RWPE2 (cell line): ENCODE measurements around the gene NRL.
A peak's percentile ranks its signal among the peaks of the same experiment; 100 is the strongest.

Source experiments
- ATAC-seq: fragments of 200-7000 bp; cut with Tn5 transposase; 3 replicates; pipeline ENCODE4 v1.9.1; 2021; ENCODE audit warnings: low read depth
- DNase-seq: peaks from one replicate; pipeline ENCODE4 v3.0.0-alpha.2; 2020; ENCODE audit warnings: low spot score
- H3K27ac ChIP-seq: fragments of 450-650 bp; 2 replicates; pipeline ENCODE4 v1.5.1; 2017; ENCODE audit warnings: mild to moderate bottlenecking; ENCODE audit not compliant: poor library complexity, severe bottlenecking
- H3K27me3 ChIP-seq: fragments of 250-450 bp; sonication (Bioruptor Pico); 2 replicates; pipeline ENCODE4 v1.5.1; 2021; ENCODE audit warnings: mild to moderate bottlenecking, moderate library complexity; ENCODE audit not compliant: insufficient read depth, poor library complexity, severe bottlenecking
- H3K36me3 ChIP-seq: fragments of 250-450 bp; sonication (Bioruptor Pico); 2 replicates; pipeline ENCODE4 v1.5.1; 2020; ENCODE audit warnings: low read depth, mild to moderate bottlenecking, moderate library complexity
- H3K4me1 ChIP-seq: fragments of 250-450 bp; sonication (Bioruptor Pico); 2 replicates; pipeline ENCODE4 v1.5.1; 2021; ENCODE audit warnings: mild to moderate bottlenecking, moderate library complexity; ENCODE audit not compliant: insufficient read depth, poor library complexity, severe bottlenecking
- H3K4me3 ChIP-seq: fragments of 250-450 bp; sonication (Bioruptor Pico); 2 replicates; pipeline ENCODE4 v1.5.1; 2021; ENCODE audit warnings: mild to moderate bottlenecking, moderate library complexity; ENCODE audit not compliant: severe bottlenecking
- H3K9me3 ChIP-seq: fragments of 250-450 bp; sonication (Bioruptor Pico); 2 replicates; pipeline ENCODE4 v1.5.1; 2021; ENCODE audit warnings: mild to moderate bottlenecking, moderate library complexity; ENCODE audit not compliant: severe bottlenecking
- TF ChIP-seq, protein P1 (sequence below): fragments of 450-650 bp; IDR thresholded peaks from one replicate; pipeline ENCODE4 v1.5.1; 2017; ENCODE audit warnings: mild to moderate bottlenecking, moderate library complexity; ENCODE audit not compliant: poor library complexity, severe bottlenecking

NRL gene

DNA sequence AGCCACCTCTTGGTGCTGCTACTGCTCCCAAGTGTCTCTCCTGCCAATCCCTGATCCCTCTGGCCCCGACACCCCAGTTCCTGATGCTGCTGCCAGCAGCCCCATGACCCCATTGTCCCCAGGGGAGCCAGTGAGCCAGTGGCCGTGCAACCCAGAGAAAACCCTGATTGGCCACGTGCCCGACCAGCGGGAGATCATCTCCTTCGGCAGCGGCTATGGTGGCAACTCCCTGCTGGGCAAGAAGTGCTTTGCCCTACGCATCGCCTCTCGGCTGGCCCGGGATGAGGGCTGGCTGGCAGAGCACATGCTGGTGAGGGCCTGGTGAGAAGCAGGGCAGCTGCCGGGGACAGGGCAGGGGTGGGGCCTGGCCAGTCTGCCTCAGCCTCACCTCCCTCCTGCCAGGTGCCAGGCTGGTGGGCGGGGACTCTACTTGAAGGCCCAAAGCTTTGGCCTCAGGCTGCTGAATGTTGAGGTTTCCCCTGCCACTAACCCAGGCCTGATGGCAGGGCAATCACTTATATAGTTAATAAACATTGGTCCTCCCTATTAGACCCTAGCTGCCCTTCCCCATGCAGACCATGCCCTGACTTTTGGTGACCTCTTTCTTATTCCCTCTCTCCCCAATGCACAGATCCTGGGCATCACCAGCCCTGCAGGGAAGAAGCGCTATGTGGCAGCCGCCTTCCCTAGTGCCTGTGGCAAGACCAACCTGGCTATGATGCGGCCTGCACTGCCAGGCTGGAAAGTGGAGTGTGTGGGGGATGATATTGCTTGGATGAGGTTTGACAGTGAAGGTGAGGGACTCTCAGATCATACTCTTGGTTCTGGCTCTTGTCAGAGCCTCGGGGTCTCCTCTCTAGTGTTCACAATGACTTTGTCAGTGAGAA, 15.6 kb downstream of the NRL start:
- TF ChIP-seq, protein P1, sequence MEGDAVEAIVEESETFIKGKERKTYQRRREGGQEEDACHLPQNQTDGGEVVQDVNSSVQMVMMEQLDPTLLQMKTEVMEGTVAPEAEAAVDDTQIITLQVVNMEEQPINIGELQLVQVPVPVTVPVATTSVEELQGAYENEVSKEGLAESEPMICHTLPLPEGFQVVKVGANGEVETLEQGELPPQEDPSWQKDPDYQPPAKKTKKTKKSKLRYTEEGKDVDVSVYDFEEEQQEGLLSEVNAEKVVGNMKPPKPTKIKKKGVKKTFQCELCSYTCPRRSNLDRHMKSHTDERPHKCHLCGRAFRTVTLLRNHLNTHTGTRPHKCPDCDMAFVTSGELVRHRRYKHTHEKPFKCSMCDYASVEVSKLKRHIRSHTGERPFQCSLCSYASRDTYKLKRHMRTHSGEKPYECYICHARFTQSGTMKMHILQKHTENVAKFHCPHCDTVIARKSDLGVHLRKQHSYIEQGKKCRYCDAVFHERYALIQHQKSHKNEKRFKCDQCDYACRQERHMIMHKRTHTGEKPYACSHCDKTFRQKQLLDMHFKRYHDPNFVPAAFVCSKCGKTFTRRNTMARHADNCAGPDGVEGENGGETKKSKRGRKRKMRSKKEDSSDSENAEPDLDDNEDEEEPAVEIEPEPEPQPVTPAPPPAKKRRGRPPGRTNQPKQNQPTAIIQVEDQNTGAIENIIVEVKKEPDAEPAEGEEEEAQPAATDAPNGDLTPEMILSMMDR, result no peak
- ATAC-seq, result no peak
- no peak overlapping the region for H3K4me3 ChIP-seq
- peaks cover 83% of the 10 kb centered on the region for H3K36me3 ChIP-seq
- no peaks in the 10 kb centered on the region for H3K9me3 ChIP-seq
- H3K27ac ChIP-seq, result no peak overlapping the region
- DNase-seq, result no peak
- peaks cover 6% of the 10 kb centered on the region for H3K4me1 ChIP-seq
- no peaks in the 10 kb centered on the region for H3K27me3 ChIP-seq

DNA sequence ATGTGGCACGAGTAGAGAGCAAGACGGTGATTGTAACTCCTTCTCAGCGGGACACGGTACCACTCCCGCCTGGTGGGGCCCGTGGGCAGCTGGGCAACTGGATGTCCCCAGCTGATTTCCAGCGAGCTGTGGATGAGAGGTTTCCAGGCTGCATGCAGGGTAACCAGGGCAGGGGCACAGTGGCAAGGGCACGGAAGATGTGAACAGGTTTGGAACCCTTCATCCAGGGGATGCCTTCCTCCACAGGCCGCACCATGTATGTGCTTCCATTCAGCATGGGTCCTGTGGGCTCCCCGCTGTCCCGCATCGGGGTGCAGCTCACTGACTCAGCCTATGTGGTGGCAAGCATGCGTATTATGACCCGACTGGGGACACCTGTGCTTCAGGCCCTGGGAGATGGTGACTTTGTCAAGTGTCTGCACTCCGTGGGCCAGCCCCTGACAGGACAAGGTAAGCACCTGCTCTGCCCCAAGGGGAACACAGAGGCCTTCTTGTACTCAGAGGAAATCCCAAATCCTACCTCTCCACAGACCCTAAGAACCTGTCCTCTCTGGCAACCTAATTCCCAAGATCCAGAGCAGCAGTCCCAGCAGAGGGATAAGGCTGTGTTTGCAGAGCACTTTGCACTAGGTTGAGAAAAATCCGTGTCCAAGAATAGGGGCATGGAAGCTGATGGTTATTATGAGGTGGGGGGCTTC, 16.4 kb downstream of the NRL start:
- H3K36me3 ChIP-seq, result peaks cover 76% of the 10 kb centered on the region
- ATAC-seq (no peak), DNase-seq (no peak)
- no peak overlapping the region for H3K27ac ChIP-seq
- H3K4me3 ChIP-seq, result no peak overlapping the region
- TF ChIP-seq, protein P1, result no peak
- no peaks in the 10 kb centered on the region for H3K9me3 ChIP-seq
- no peaks in the 10 kb centered on the region for H3K27me3 ChIP-seq
- H3K4me1 ChIP-seq, result peaks cover 10% of the 10 kb centered on the region

DNA sequence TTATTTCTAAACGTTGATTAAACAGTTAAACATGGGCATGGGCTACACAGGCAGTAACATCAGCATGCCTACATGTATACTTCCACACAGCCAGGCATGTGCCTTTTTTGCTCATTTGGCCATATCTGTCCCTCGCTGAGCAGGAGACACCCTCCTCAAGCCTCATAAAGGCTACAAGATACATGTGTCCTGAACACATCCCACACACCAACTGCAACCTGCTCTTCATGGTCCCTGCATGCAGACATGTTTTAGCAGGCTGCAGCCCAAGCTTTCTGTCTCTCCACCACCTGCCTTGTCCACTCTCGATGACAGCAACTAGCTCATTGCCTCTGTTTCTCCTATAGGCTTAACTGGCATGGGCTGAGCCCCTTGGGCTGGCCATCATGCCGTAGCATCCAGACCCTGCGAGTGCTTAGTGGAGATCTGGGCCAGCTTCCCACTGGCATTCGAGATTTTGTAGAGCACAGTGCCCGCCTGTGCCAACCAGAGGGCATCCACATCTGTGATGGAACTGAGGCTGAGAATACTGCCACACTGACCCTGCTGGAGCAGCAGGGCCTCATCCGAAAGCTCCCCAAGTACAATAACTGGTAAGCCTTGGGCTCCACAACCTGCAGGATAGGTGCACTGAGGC, 18.1 kb downstream of the NRL start:
- Histone ChIP-seq H3K36me3 (peaks cover 61% of the 10 kb centered on the region), H3K4me3 (no peak overlapping the region), H3K27ac (no peak overlapping the region), H3K9me3 (no peaks in the 10 kb centered on the region), H3K4me1 (peaks cover 15% of the 10 kb centered on the region), H3K27me3 (no peaks in the 10 kb centered on the region)
- no peak for DNase-seq
- TF ChIP-seq, protein P1, result no peak
- ATAC-seq, result no peak

DNA sequence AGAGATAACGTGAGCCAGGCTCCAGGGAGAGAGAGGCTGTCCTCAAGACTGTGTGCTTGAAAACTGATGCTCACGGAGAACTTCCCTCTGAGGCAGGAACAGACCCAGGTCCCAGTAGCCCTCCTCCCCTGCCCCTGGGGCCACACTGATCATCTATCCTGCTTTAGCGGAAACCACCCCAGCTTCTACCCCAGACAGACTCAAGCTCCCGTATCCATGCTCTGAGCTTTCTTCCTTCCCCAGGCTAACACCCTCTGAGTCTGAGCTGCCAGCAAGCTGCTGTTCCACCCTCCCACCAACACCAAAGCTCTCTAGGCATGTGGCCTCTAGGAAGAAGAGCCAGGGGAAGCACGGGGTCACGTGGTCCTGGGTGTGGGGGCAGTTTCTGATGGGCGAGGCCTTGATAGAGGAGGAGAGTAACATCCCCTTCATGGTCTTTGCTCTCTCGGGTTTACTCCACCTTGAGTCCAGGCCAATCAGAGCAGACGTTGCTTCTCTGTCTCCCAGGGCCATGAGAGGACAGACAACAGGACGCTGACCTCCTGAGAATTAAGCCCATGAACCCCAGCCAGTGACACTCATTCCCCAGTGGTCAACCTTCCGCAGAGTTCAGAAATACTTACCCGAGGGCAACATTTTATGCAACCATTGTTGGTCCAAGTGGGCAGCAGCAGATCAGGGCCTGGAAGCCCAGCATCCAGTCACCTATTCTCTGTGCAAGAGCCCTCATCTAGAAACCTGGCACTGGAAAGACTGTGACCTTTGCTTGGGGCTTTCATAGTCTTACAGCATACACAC, 19.3 kb downstream of the NRL start:
- H3K27me3 ChIP-seq, result no peaks in the 10 kb centered on the region
- H3K9me3 ChIP-seq, result no peaks in the 10 kb centered on the region
- H3K4me1 ChIP-seq, result peaks cover 15% of the 10 kb centered on the region
- peaks cover 49% of the 10 kb centered on the region for H3K36me3 ChIP-seq
- peak overlapping the region; percentile 88 for H3K4me3 ChIP-seq
- ATAC-seq (no peak), DNase-seq (no peak)
- peak overlapping the region; percentile 55 for H3K27ac ChIP-seq
- TF ChIP-seq, protein P1, result no peak
